ENCODE measurements around the gene MROH2A. TPM values are rescaled to one million over a fixed set of nuclear protein-coding genes. Genes with fewer than 3 reads are reported as not detected.

MROH2A gene
- total RNA-seq, 1 experiment from 2014 or later: not detected

GRCh38 chr2:233817995-233818638 is 40.0 kb downstream of the MROH2A start:
- Mint-ChIP-seq H3K27ac (no peak overlapping the region), H3K4me3 (no peak overlapping the region), H3K27me3 (ENCODE audit: low read depth) (no peaks in the 10 kb centered on the region), H3K4me1 (no peaks in the 10 kb centered on the region), H3K9me3 (peaks cover 7% of the 10 kb centered on the region; the same call in 1 of the 2 replicates), H3K36me3 (no peaks in the 10 kb centered on the region)
- no peak for DNase-seq (ENCODE audit: low spot score)
- no peak for TF ChIP-seq ERG (CRISPR knock-in tag; IDR thresholded peaks at IDR 0.05)
- no peak for TF ChIP-seq ESRRA (CRISPR knock-in tag; IDR thresholded peaks at IDR 0.05; ENCODE audit: borderline replicate concordance)
- no peak for TF ChIP-seq AFF4 (CRISPR knock-in tag; IDR thresholded peaks at IDR 0.05; ENCODE audit: borderline replicate concordance)
- TF ChIP-seq E2F5 (CRISPR knock-in tag; IDR thresholded peaks at IDR 0.05): no peak
- TF ChIP-seq ZNF219 (CRISPR knock-in tag; IDR thresholded peaks at IDR 0.05; ENCODE audit: borderline replicate concordance): no peak
- TF ChIP-seq USF1 (CRISPR knock-in tag; IDR thresholded peaks at IDR 0.05): no peak
- no peak for TF ChIP-seq ZBTB43 (CRISPR knock-in tag; IDR thresholded peaks at IDR 0.05)
- no peak for TF ChIP-seq ATF2 (CRISPR knock-in tag; IDR thresholded peaks at IDR 0.05; ENCODE audit: borderline replicate concordance, low read depth)
- no peak for TF ChIP-seq ELF4 (CRISPR knock-in tag; IDR thresholded peaks at IDR 0.05; ENCODE audit: low read depth)
- TF ChIP-seq AR (CRISPR knock-in tag; IDR thresholded peaks at IDR 0.05): no peak
- TF ChIP-seq SOX15 (CRISPR knock-in tag; IDR thresholded peaks at IDR 0.05): no peak
- POLR2A ChIA-PET: no interaction called here
- CTCF ChIA-PET: interaction anchor here (1.3 kb wide), 1 partner anchor 15 kb away, joined by 3 read pairs; no protein-coding TSS in a partner anchor
- no peak for ATAC-seq
